HEK293 (cell line): ENCODE data around the gene RHOD.

Experiments
- KLF16 ChIP-seq: fragments of 450-650 bp; formaldehyde crosslinking; IDR thresholded peaks from 2 replicates; pipeline ENCODE4 v1.5.1; 2017; ENCODE audit warnings: missing biosample characterization, missing genetic modification characterization
- YY1 ChIP-seq: fragments of 450-650 bp; formaldehyde crosslinking; IDR thresholded peaks from 2 replicates; pipeline ENCODE4 v1.5.1; 2018; ENCODE audit warnings: missing biosample characterization, missing genetic modification characterization
- ZNF560 ChIP-seq: fragments of 450-650 bp; formaldehyde crosslinking; IDR thresholded peaks from 2 replicates; pipeline ENCODE4 v1.5.1; 2017; ENCODE audit warnings: missing biosample characterization, missing genetic modification characterization, borderline replicate concordance
- ZNF621 ChIP-seq: fragments of 450-650 bp; formaldehyde crosslinking; IDR thresholded peaks from 2 replicates; pipeline ENCODE4 v1.5.1; 2017; ENCODE audit warnings: missing biosample characterization, missing genetic modification characterization
- ZNF670 ChIP-seq: fragments of 450-650 bp; formaldehyde crosslinking; IDR thresholded peaks from 2 replicates; pipeline ENCODE4 v1.5.1; 2016; ENCODE audit warnings: missing biosample characterization, missing genetic modification characterization, low read depth
- ZNF747 ChIP-seq: fragments of 450-650 bp; formaldehyde crosslinking; IDR thresholded peaks from 2 replicates; pipeline ENCODE4 v1.5.1; 2016; ENCODE audit warnings: missing biosample characterization, missing genetic modification characterization
- ZNF776 ChIP-seq: fragments of 450-650 bp; formaldehyde crosslinking; IDR thresholded peaks from 2 replicates; pipeline ENCODE4 v1.5.0; 2017; ENCODE audit warnings: missing biosample characterization, missing genetic modification characterization, borderline replicate concordance
- TF ChIP-seq, protein P1 (sequence below): fragments of 450-650 bp; formaldehyde crosslinking; IDR thresholded peaks from 2 replicates; pipeline ENCODE4 v1.5.1; 2016; ENCODE audit warnings: missing biosample characterization, missing genetic modification characterization
- TF ChIP-seq, protein P2 (sequence below): fragments of 450-650 bp; formaldehyde crosslinking; optimal IDR thresholded peaks from 2 replicates; pipeline ENCODE3; 2016; ENCODE audit warnings: missing biosample characterization, mild to moderate bottlenecking, missing genetic modification characterization
- TF ChIP-seq, protein P3 (sequence below): fragments of 450-650 bp; formaldehyde crosslinking; IDR thresholded peaks from 2 replicates; pipeline ENCODE4 v1.5.1; 2016; ENCODE audit warnings: missing biosample characterization, missing genetic modification characterization, low read depth

DNA sequence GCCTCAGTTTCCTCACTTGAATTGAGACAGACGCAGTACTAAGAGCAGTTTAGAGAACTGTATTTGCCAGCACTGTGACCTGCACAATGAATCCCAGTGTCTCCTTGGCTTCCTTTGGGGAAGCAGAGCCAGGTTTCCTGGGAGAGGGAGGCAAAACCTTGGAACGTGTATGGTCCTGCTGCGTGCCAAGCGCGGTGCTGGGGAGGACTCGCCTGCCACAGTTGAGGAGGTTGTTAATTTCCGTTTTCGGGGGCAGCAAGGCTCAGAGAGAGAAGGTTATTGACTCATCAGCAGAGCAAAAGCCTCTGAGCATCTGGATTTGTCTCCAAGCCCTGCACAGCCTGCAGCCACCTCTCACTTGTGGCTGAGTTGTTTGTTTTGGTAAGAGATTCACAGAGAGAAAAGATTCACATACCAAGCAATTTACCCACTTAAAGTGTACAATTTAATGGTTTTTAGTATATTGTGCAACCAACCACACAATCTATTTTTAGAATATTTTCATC is 22.9 kb upstream of the RHOD start:
- TF ChIP-seq, protein P1, sequence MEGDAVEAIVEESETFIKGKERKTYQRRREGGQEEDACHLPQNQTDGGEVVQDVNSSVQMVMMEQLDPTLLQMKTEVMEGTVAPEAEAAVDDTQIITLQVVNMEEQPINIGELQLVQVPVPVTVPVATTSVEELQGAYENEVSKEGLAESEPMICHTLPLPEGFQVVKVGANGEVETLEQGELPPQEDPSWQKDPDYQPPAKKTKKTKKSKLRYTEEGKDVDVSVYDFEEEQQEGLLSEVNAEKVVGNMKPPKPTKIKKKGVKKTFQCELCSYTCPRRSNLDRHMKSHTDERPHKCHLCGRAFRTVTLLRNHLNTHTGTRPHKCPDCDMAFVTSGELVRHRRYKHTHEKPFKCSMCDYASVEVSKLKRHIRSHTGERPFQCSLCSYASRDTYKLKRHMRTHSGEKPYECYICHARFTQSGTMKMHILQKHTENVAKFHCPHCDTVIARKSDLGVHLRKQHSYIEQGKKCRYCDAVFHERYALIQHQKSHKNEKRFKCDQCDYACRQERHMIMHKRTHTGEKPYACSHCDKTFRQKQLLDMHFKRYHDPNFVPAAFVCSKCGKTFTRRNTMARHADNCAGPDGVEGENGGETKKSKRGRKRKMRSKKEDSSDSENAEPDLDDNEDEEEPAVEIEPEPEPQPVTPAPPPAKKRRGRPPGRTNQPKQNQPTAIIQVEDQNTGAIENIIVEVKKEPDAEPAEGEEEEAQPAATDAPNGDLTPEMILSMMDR (tag by site-specific recombination): no peak
- TF ChIP-seq ZNF560 (tag by site-specific recombination) (no peak), ZNF776 (tag by site-specific recombination) (no peak), ZNF747 (tag by site-specific recombination) (no peak), YY1 (tag by site-specific recombination) (no peak), ZNF670 (tag by site-specific recombination) (no peak), KLF16 (no peak), ZNF621 (tag by site-specific recombination) (no peak)
- TF ChIP-seq, protein P2, sequence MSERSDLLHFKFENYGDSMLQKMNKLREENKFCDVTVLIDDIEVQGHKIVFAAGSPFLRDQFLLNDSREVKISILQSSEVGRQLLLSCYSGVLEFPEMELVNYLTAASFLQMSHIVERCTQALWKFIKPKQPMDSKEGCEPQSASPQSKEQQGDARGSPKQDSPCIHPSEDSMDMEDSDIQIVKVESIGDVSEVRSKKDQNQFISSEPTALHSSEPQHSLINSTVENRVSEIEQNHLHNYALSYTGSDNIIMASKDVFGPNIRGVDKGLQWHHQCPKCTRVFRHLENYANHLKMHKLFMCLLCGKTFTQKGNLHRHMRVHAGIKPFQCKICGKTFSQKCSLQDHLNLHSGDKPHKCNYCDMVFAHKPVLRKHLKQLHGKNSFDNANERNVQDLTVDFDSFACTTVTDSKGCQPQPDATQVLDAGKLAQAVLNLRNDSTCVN (tag by site-specific recombination): no peak
- TF ChIP-seq, protein P3, sequence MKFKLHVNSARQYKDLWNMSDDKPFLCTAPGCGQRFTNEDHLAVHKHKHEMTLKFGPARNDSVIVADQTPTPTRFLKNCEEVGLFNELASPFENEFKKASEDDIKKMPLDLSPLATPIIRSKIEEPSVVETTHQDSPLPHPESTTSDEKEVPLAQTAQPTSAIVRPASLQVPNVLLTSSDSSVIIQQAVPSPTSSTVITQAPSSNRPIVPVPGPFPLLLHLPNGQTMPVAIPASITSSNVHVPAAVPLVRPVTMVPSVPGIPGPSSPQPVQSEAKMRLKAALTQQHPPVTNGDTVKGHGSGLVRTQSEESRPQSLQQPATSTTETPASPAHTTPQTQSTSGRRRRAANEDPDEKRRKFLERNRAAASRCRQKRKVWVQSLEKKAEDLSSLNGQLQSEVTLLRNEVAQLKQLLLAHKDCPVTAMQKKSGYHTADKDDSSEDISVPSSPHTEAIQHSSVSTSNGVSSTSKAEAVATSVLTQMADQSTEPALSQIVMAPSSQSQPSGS (tag by site-specific recombination): no peak
